ENCODE data around the gene ACP2. TPM values are rescaled to one million over a fixed set of nuclear protein-coding genes. Genes with fewer than 3 reads are reported as not detected.

The ACP2 gene
- total RNA-seq, 2 experiments from 2014 or later: 9.4 to 13.4 TPM

DNA sequence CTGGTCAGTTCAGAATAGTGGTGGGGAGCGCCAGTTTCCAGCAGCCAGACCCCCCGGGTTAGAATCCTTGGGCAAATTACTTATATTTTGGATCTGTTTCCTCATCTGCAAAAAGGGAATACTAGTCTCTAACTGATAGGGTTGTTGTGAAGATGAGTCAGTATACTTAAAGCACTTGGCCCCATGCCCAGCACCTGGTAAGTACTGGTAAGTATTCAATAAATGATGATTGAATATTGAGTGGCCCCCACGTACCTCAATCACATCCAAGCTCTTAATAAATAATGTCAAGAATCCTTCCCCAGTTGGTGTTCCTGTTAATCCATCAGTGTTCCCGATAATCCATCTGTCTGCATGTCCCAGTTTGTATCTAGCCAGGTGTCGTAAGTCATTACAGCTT lies 12.1 kb downstream of the ACP2 start:
- no peaks in the 10 kb centered on the region for H3K9me3 Mint-ChIP-seq
- H3K27me3 Mint-ChIP-seq: no peaks in the 10 kb centered on the region
- H3K36me3 Mint-ChIP-seq (ENCODE audit: low read depth): peaks cover 67% of the 10 kb centered on the region
- H3K4me1 Mint-ChIP-seq (ENCODE audit: low read depth): peaks cover 20% of the 10 kb centered on the region
- TF ChIP-seq, protein P1, sequence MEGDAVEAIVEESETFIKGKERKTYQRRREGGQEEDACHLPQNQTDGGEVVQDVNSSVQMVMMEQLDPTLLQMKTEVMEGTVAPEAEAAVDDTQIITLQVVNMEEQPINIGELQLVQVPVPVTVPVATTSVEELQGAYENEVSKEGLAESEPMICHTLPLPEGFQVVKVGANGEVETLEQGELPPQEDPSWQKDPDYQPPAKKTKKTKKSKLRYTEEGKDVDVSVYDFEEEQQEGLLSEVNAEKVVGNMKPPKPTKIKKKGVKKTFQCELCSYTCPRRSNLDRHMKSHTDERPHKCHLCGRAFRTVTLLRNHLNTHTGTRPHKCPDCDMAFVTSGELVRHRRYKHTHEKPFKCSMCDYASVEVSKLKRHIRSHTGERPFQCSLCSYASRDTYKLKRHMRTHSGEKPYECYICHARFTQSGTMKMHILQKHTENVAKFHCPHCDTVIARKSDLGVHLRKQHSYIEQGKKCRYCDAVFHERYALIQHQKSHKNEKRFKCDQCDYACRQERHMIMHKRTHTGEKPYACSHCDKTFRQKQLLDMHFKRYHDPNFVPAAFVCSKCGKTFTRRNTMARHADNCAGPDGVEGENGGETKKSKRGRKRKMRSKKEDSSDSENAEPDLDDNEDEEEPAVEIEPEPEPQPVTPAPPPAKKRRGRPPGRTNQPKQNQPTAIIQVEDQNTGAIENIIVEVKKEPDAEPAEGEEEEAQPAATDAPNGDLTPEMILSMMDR (IDR thresholded peaks at IDR 0.05): no peak
- ChIA-PET CTCF (interaction anchor here (0.8 to 6.0 kb wide), 5 partner anchors 10 to 58 kb away, joined by 3 to 30 read pairs (median 18); partner anchors contain the start of gene ACP2), POLR2A (interaction anchor here (1.0 to 9.9 kb wide), 6 partner anchors 9 to 123 kb away, joined by 3 to 118 read pairs (median 7); partner anchors contain the start of genes ACP2 and DDB2)
- intact Hi-C loops (cut with micrococcal nuclease): no loop called here
- DNase-seq (no peak), ATAC-seq (no peak)
- no peak overlapping the region for H3K27ac Mint-ChIP-seq
- no peak overlapping the region for H3K4me3 Mint-ChIP-seq

DNA sequence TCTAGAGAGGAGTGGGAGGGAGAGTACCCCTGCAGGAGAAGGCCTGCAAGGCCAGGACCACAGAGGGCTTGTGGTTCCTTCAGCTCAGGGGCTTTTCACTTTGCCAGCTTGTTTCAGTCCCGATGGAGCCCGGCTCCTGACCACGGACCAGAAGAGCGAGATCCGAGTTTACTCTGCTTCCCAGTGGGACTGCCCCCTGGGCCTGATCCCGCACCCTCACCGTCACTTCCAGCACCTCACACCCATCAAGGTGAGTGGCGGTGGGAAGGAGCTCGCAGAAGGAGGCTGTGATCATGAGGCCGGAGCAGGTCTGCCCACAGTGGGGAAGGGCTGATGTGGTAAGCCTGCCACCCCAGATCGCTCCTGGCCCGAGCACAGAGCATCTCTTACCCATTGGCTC lies 13.5 kb downstream of the ACP2 start:
- CTCF ChIA-PET: interaction anchor here (1.1 to 6.0 kb wide), 6 partner anchors 13 to 139 kb away, joined by 3 to 30 read pairs (median 12); partner anchors contain the start of gene ACP2
- Mint-ChIP-seq H3K27ac (peak overlapping the region; percentile 56), H3K4me3 (no peak overlapping the region), H3K4me1 (ENCODE audit: low read depth) (peaks cover 20% of the 10 kb centered on the region), H3K27me3 (no peaks in the 10 kb centered on the region), H3K9me3 (no peaks in the 10 kb centered on the region), H3K36me3 (ENCODE audit: low read depth) (peaks cover 67% of the 10 kb centered on the region)
- TF ChIP-seq, protein P1 (IDR thresholded peaks at IDR 0.05): no peak
- intact Hi-C loops (cut with micrococcal nuclease): no loop called here
- POLR2A ChIA-PET: interaction anchor here (0.9 to 9.9 kb wide), 9 partner anchors 9 to 134 kb away, joined by 3 to 118 read pairs (median 5); partner anchors contain the start of genes ACP2 and DDB2
- ATAC-seq (no peak), DNase-seq (no peak)

DNA sequence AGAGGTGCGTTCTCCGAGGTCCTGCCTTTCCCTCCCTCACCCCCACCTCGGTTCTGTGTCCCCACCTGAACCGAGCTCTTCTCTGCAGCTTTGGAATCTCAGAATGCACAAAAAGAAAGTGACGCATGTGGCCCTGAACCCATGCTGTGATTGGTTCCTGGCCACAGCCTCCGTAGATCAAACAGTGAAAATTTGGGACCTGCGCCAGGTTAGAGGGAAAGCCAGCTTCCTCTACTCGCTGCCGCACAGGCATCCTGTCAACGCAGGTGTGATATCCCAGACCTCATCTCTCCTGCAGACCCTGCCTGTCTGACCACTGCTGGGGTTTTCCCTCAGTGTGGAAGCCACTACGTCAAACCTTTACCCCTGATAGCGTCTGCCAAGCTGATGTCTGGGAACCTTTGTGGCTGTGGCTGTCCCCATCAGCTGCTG lies 13.9 kb downstream of the ACP2 start:
- Mint-ChIP-seq H3K4me1 (ENCODE audit: low read depth) (peaks cover 20% of the 10 kb centered on the region), H3K27ac (peak overlapping the region; percentile 56), H3K27me3 (no peaks in the 10 kb centered on the region), H3K9me3 (no peaks in the 10 kb centered on the region), H3K36me3 (ENCODE audit: low read depth) (peaks cover 62% of the 10 kb centered on the region), H3K4me3 (no peak overlapping the region)
- ChIA-PET CTCF (interaction anchor here (0.7 to 6.0 kb wide), 9 partner anchors 13 to 414 kb away, joined by 3 to 30 read pairs (median 5); partner anchors contain the start of gene ACP2), POLR2A (interaction anchor here (0.9 to 9.9 kb wide), 9 partner anchors 8 to 134 kb away, joined by 3 to 118 read pairs (median 7); partner anchors contain the start of genes ACP2 and DDB2)
- DNase-seq (peak; percentile 54), ATAC-seq (peak; percentile 73)
- intact Hi-C loops (cut with micrococcal nuclease): no loop called here
- TF ChIP-seq, protein P1 (IDR thresholded peaks at IDR 0.05): no peak

DNA sequence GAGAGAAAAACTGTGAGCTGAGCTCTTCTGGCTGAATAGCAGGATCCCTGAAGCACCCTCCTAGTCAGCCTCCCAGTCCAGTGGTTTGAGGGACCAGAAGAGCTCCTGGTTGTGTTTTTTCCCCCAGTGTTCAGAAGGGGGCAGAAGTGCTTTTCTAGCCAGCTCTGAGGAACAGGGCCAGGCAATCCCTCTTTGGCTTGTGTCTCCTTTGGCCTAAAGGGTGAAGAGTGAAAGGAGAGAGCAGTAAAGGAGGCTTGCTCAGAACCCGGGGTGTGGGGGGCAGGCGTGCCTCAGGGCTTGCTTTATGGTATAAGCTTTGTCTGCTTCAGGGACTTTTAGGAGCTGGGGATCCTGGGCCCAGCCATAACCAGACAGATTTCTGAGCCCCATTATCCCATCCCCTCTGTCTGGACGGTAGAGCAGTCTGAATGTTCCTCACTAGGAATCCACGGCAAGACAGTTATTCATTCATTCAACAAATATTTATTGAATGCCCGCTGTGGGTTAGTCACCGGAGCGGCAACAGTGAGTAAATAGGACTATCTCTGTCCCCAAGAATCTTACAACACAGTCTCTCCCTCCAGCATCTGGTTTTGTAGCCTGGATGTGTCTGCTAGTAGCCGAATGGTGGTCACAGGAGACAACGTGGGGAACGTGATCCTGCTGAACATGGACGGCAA lies 14.5 kb downstream of the ACP2 start:
- H3K4me1 Mint-ChIP-seq (ENCODE audit: low read depth): peaks cover 22% of the 10 kb centered on the region
- H3K9me3 Mint-ChIP-seq: no peaks in the 10 kb centered on the region
- ChIA-PET POLR2A (interaction anchor here (0.9 to 9.9 kb wide), 7 partner anchors 7 to 135 kb away, joined by 3 to 118 read pairs (median 9); partner anchors contain the start of genes ACP2 and DDB2), CTCF (interaction anchor here (0.7 to 6.0 kb wide), 8 partner anchors 8 to 414 kb away, joined by 3 to 30 read pairs (median 6); partner anchors contain the start of gene ACP2)
- TF ChIP-seq, protein P1 (IDR thresholded peaks at IDR 0.05): no peak
- ATAC-seq (peak; percentile 42), DNase-seq (peak; percentile 19)
- no peak overlapping the region for H3K4me3 Mint-ChIP-seq
- intact Hi-C loops (cut with micrococcal nuclease): no loop called here
- H3K27ac Mint-ChIP-seq: peak overlapping the region; percentile 56
- H3K27me3 Mint-ChIP-seq: no peaks in the 10 kb centered on the region
- peaks cover 61% of the 10 kb centered on the region for H3K36me3 Mint-ChIP-seq (ENCODE audit: low read depth)

All from activated CD8-positive, alpha-beta T cell treated with anti-CD3 and anti-CD28 coated beads for 36 hours (primary cell).